Activated naive CD4-positive, alpha-beta T cell treated with anti-CD3 and anti-CD28 coated beads, Interleukin-2, amount 50 U/mL, for 16 hours (primary cell): Measurements from ENCODE around the gene LMO7.
"Not testable (repeated sequence)": the region's sequence is repeated elsewhere in the genome, so short reads cannot be mapped to it uniquely, and the experiment has no call there.

Source experiments
- DNase-seq: peaks from one replicate; pipeline ENCODE4 v3.0.0-alpha.2; 2020

The LMO7 gene

DNA sequence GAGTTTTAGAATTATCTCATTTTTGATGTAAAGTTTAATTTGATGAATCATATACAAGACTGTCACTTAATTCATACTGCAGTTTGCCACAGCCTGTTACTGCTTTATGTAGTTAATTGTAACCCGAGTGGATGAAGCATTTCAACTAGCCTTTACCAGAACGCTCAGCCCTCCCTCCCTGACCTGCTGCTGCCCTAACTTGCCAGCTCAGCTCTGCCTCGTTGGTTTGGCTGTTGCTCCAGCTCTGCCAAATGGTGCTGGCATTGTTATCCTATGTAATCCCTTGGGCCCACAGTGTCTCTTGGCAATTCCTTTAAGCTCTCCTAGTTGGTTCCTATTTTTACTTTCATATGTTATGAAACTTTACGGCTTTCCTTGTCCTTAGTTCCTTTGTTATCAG lies 113.3 kb downstream of the LMO7 start:
- no peak for DNase-seq

DNA sequence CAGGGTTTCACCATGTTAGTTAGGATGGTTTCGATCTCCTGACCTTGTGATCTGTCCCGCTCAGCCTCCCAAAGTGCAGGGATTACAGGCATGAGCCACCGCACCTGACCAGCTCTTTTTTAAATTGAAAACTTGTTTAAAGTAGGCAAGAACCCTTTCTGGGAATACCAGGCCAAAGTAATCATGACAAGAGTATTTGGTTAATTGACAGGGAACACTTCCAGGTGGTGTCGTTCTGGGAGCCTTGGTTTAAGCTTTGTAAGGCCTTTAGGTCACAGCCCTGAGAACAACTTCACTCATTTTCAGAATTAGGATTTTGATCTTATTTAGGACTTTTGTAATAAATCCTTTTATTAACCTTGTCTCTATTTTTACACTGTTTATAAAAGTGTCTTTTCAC lies 115.2 kb downstream of the LMO7 start:
- no peak for DNase-seq

DNA sequence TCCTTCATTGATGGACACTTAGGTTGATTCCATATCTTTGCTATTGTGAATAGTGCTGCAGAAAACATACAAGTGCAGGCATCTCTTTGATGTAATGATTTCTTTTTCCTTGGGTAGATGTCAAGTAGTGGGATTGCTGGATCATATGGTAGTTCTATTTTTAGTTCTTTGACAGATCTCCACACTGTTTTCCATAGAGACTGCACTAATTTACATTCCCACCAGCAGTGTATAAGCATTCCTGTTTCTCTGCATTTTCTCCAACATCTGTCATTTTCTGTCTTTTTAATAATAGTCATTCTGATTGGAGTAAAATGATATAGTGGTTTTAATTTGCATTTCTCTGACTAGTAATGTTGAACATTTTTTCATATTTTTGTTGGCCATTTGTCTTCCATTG lies 116.7 kb downstream of the LMO7 start:
- no peak for DNase-seq

DNA sequence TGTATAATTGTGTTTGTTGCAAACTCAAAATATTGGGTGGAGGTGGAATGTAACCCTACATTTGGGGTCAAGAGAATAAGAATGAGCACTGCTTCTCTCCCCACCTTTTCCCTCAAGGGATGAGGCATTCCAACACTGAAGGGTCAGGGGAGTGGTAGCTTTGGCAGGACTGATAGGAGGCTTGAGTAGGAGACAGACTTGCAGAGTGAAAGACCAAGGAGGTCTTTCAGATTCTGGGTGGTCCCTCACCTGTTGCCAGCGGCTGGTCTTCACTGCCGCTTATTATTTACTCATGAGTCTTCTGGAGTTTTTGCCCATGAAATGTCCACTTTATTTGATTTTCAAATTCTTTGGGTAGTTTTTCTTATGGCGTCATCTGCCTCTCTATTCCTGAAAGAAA lies 118.8 kb downstream of the LMO7 start:
- DNase-seq: no peak

DNA sequence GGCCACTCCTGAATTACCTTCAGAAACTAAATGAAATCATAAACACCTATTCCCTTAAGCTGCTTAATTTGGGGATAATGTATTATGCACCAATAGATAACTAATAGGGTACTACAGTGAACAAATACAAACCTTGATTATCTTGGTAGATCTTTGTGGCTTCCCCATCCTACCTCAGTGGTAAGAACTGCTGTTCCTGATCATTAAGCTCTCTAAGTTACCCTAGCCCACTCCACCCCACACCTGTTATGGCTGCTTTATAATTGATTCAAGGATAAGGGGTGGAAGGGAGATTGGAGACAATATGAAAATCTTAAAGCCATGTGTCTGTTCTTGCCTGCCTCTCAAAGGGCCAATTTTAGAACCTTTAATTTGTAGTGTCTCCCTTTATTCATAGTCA lies 121.2 kb downstream of the LMO7 start:
- no peak for DNase-seq

DNA sequence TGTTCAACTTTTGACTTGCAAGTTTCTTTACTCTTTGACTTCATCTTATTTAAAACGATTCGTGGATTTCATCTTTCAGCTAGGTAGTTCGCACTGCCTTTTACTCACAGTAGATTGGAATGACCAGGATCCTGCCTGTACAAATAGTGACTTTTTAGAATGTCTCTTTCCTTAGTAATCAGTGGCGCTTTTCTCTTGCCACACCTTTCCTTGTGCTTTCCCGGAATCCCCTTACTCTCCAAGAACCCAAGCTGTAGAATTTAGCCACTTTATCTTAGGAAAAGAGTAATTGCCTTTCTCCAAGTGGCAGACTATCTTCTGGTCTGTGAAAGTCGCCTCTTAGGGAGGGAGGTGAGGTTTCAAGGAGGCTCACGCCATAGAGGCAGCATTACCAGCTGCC lies 123.4 kb downstream of the LMO7 start:
- DNase-seq: no peak

DNA sequence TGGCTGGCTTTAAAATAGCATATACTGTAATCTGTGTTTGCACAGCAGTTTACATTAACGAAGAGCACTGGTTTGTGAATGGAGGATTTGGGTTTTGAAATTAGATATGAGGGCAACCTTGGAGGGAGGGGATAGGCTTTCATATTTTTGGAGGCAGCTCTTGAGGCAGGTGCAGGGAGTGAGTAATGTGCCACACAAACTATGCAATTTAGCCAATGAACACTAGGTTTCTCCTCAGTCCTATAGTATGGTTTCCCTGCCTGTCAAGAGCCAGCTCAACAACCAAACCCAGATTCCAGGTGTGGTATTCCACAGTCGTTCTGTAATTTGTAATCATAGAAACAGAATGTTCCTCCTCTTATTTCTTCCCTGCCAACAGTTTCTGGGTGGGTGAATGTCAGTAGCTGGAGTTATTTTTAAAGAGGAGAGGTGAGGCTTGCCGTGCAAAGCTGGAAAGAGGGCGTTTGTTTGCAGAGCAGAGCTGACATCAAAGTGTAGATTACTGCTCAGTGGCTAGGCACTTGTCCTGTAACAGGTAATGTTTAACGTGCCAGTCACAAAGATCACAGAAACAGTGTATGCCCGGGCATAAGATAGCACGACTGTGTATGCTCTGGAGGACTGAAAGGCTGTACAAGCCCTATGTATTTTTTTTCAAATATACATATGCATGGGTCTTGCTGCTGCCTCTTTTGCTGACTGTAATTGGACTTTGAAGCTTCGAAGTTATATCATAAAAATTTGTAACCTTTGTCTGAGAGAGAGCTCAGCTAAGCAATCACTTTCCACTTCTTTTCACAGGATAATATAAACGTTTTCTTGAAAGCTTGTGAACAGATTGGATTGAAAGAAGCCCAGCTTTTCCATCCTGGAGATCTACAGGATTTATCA lies 124.2 kb downstream of the LMO7 start:
- DNase-seq: no peak

DNA sequence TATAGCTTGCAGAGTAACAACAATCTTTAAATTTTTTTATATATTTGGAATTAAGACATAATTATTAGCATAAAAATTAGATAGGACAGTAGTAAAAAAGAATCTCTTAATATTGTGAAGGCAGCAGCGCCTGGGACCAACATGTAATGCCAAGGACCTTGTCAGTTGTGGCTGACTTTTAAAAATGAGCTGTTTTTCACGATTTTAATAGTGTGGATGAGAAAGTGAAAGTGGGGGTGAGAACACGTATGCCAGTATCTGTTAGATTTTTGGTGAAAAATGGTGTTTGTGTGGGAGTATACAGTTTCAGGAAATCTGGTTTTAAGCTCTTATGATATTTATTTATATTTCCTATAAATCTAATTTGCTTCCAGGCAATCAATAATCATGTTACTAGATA lies 125.2 kb downstream of the LMO7 start:
- DNase-seq: peak; percentile 18

DNA sequence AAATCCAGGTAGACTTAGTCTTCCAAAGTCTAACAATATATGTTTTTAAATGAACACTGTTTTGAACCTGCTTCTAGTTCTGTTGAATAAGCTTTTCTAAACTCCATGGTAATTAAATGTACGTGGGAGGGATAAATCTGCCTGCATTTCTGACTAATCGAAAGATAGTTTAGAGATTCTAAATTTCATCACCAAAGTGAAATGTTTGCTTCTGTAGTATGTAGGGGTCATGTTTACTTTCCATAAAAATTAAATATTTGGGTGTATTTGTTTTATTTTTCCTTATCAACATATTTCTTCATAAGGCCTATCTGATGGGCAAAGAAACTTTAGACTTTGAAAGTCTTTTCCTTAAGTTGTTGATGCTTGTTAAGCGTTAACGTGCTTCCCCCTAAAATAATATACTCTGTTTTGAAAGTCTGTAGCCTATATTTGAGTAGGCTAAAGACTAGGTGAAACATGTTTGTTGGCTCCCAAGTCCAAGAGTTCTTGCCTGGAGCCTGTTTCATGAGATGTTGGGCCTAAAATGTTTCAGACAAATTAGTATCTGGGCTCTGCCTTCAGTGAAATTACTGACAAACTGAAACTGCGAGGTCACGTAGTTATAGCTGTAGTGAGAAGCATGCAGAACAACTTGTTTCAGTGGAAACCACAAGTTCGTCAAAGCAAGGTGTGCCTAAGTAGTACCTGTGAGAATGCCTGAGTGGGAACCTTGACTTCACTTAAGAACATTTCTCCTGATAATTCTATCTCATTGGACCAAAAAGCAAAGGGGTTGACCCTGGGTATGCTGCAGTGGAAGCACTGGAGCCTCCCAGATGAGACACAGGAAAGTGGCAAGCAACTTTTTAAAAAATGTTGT lies 126.2 kb downstream of the LMO7 start:
- DNase-seq: peak; percentile 22

DNA sequence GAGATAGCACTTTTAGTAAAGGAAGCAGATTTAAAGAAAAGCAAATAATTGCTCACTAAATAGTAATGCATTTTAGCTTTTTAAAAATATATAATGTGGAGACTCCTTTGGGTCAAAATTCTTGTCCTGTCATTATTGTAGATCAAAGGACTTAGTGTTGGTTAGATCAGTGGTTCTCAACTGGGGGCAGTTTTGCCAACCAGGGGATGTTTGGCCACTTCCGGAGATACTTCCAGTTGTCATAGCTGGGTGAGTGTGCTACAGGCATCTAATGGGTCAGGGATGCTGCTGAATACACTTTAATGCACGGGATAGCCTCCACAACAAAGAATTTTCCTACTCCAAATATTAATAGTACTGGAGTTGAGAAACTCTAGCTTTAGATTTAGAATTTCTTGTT lies 126.8 kb downstream of the LMO7 start:
- no peak for DNase-seq

DNA sequence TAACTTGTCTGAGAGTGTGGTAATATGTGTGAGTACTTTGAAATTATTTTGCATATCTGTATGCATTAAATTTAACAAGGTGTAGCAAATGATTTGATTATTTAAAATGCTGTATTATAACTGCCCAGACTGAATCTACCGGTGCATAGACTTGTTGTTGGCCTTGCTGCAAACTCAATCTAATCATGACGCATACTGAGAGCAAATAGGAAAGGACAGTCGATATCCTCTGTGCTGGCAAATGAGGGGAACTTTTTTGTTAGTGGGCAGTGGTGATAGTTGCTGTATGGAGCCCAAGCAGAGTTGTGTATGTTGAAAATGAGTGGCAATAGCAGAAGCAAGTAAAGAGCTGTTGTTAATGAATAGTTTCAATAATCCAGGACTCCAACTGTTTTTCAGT lies 127.4 kb downstream of the LMO7 start:
- DNase-seq: no peak

DNA sequence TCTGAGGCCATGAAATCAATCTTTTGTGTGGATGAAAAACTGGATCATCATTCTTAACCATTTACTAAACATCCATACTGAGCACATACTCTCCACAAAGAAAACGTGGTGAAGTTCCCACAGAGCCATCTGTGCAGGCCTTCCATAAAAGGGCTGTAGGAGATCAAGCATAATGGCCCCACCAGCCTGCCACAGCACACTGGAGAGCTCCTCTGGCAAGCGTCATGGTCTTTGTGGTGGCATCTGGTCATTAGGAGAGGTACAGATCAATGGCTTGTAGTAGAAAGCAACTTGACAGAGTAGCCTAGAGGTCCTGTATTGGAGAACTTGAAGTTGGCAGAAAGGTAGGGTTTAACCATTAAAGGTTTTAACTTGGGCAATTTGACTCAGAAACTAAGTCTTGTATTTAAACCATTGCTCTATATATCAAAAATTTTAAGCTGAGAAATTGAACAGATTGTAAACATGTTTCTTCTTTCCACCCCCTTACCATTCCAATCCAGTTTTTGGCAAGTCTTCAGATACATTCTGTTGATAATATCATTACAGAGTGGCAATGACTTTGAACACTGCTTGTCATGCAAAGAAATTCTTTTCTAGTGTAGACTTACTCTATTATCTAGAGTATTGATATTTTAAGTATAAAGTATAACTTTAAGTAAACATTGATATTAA lies 128.3 kb downstream of the LMO7 start:
- no peak for DNase-seq

DNA sequence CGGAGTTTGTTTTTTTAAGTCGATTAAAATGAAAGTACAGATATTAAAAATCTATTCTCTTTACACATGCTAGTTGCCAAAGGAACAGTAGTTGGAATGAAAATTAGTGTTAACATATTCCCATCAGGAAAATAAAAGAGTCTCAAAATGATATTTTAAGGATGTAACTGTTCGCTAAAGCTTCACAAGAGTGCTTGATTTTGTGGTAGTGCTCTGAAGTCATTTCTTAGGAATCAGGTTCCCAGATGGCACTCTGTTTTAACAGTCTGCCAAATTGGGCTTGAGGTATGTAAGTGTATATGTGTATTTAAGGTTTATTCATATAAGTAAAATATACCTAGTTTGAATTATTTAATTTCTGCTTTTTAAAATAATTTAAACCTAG lies 128.8 kb downstream of the LMO7 start:
- DNase-seq: no peak

DNA sequence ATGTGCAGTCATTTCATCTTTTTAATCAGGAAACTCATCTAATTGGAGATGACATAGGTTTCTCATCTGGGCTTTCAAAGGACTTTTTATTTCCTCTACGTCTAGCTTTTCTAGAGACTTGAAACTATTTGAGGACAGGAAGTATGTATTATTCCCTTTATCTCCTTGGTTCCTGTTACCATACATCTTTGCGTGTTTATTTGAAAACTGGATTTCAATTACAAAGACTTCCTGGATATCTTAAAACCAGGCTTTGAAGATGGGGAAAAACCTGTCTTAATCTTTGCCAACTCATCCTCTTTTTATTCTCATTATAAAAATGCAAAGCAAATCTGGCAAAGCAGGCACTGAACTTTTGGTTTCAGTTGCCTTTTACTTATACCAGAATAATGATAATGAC lies 130.5 kb downstream of the LMO7 start:
- DNase-seq: no peak

DNA sequence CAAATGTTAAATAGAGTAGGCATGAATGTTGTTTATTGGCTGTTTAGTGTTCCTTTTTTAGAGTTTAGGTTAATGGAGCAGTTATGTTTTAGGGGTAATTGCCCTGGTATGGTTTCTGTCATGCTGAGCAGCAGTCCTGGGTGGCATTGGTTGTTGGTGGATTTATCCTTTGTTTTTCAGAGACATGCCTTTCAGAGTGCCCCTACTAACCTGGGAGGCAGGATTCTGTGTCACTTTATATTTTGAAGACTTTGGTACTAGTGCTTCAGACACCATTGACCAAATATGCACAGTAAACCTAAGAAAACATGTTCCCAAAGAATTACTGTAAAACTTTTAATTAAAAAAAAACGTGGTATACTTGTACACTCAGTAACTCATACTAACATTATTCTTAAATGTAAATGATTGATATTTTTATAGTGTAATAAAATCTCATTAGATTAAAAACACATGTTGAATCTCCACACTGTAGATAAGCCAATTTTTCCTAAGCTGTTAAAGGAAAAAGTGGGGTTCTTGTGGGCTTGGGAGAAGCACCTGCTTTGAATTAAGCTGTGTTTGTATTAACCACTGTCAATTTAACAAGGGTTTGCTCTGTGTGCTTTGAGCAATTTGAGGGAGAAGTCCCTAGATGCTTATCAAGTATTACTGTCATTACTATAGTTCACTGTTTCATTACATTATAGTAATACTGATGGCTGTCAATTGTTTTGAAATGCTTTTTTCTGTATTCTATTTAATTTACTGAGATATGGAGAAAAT lies 133.2 kb downstream of the LMO7 start:
- DNase-seq: no peak

DNA sequence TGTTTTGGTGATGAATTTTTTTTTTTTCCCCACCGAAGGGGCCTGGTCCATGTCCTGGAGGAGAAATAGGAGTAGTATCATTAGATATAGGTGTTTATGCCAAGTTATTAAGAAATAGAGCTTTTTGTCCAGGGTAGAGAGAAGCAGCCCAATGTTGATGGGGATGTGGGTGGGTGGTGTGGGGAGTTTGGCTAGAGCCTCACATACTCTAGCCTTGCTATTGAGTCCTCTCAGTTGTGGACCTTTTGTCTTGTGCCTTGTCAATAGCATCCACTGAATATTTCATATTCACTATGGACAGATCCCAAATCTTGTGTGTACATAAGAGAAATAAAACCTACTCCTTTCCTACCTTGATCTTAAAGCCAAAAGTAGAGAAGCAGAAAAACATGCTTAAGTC lies 134.0 kb downstream of the LMO7 start:
- DNase-seq: no peak

DNA sequence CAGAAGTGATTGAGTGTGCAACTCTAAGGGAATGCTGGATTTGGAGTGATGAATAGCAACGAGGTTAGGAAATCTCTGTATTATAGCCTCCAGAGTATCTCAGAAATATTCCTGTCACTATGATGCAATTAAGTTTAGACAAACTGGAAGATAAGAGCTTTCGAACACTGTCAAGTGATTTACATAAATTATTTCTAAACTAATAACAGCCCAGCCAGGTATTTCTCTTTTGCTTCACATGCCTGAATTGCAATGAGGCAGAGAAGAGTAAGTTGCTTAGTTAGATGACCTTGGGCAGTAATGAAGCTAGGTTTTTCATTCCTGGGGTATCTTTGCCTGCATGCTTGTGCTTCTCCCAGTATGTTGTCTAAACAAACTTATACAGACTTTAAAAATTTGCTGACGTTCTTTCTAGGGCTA lies 134.5 kb downstream of the LMO7 start:
- DNase-seq: no peak

DNA sequence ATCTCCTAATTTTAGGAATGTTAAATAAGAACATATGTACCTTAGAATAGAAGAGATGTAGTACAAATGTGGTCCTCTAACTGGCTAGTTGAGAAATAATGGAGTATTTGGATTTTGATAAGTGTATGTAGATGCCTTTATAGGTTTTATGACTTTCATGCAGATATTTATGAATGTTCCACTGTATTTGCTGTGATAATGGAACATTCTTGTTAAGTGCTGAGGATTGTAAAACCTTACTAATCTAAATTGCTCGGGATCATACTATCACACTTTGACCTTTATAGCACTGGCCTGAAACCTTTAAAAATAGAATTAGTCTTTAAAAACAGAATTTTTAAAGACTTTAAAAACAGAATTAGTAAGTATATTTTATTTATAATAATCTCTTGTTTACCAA lies 135.1 kb downstream of the LMO7 start:
- no peak for DNase-seq

DNA sequence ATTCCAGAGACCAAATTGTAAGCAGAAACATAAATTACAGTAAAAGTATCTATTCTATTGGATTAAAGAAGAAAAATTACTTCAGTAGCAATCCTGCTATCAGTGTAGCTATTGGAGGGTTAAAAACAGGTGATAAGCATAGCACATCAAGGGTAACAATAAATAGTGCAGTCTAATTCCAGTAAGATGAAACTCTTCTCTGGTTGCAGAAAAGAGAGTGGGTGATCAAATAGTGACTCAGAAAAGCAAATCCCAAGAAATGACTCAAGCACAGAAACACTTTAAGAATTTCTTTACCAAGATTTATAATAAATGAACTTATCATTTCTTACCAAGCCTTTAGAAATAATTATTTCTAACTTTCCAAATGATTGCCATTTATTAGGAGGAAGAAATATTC lies 135.7 kb downstream of the LMO7 start:
- no peak for DNase-seq

DNA sequence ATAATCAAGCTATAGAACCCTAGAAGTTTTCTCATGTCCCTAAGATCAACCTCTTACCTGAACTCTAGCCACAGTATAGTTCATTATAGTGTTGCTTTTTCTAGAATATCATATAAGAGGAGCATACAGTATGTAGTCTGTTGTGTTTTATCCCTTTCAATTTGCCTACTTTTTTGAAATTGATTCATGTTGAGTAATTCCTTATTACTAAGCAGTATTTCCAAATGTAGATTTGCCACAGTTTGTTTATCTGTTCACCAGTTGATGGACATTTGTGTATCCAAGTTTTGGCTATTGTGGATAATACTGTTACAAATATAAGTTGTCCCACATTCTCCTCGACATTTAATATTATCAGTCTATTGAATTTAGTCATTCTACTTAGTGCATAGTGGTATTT lies 138.0 kb downstream of the LMO7 start:
- DNase-seq: no peak

DNA sequence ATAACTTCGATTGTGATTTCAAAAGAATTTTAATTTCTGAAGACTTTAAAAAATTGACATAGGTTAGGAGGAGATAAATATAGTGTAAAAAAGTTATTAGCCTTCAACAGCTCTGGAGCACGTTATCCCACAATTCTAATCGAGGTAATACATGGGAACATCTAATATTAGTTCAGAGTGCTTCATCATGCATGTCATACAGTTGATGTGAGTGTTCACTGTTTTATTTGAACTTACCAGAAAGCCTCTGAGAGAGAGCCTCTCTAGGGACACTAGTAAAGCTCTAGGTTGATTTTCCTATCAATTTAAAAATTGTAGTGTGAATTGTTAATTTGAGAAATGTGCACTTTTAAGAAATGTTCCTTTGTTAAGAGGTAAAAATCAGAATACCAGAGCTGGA lies 140.4 kb downstream of the LMO7 start:
- DNase-seq: no peak

DNA sequence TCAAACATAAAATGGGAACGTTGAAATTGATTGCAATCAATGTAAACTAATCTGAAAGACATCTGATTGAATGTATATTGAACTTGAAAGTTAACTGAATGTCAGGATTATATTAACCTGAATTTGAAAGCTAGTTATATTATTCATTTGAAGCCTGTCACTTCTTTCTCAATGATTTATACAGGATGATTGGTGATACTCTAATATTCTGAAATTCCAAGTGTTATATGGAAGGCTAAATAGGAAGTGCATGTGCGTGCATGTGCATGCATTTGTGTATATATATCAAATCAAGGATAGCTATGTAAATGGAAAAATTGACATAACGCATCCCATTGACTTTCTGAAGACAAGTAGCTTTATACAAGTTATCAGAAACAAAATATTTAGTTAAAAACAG lies 143.3 kb downstream of the LMO7 start:
- no peak for DNase-seq

DNA sequence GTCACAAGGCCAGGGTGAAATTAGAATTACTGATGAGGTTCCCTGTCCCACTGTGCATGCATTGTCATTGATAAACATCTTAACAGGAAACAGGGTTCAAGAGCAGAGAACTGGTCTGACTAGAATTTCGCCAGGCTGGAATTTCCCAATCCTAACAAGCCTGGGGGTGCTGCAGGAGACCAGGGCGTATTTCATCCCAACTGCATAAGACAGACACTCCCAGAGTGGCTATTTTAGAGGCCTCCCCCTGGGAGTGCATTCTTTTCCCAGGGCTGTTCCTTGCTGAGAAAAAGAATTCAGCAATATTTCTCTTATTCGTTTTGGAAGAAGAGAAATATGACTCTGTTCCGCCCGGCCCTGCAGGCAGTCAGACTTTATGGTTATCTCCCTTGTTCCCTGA lies 144.0 kb downstream of the LMO7 start:
- DNase-seq: not testable (repeated sequence)
